ENCODE data around the gene ACYP2. TPM values are rescaled to one million over a fixed set of nuclear protein-coding genes. Genes with fewer than 3 reads are reported as not detected.

The ACYP2 gene
- total RNA-seq, 6 experiments from 2014 or later, result 9.6 to 22.9 (median 18.5) TPM

- 78% methylated on average over 2 of the region's 2 CpGs for WGBS (ENCODE audit: insufficient coverage, low coverage, low lambda C conversion rate, missing lambda C conversion rate)
- ATAC-seq, result no peak
- H3K27me3 ChIP-seq, result no peaks in the 10 kb centered on the region
- intact Hi-C loops (cut with DNase I), result no loop called here
- no peaks in the 10 kb centered on the region for H3K9me3 ChIP-seq
- H3K4me3 ChIP-seq, result no peak overlapping the region
- no peaks in the 10 kb centered on the region for H3K4me1 ChIP-seq
- no peak overlapping the region for H3K27ac ChIP-seq
- no peaks in the 10 kb centered on the region for H3K36me3 ChIP-seq
- DNase-seq, result no peak
- TF ChIP-seq CTCF (IDR thresholded peaks at IDR 0.05) (no peak), POLR2A (IDR thresholded peaks at IDR 0.05) (no peak)
These were observed 227.2 kb downstream of the ACYP2 start for GRCh38 chr2:54342603-54343002.

- TF ChIP-seq CTCF (IDR thresholded peaks at IDR 0.05), result no peak
- TF ChIP-seq POLR2A (IDR thresholded peaks at IDR 0.05), result no peak
- no peak for ATAC-seq
- no peak overlapping the region for H3K27ac ChIP-seq
These were observed 232.2 kb downstream of the ACYP2 start for GRCh38 chr2:54347622-54348021.

GRCh38 chr2:54348646-54349045 is 233.2 kb downstream of the ACYP2 start:
- H3K27ac ChIP-seq, result no peak overlapping the region
- ATAC-seq (no peak), DNase-seq (no peak)
- H3K27me3 ChIP-seq, result no peaks in the 10 kb centered on the region
- no peaks in the 10 kb centered on the region for H3K36me3 ChIP-seq
- H3K4me3 ChIP-seq, result no peak overlapping the region
- H3K4me1 ChIP-seq, result no peaks in the 10 kb centered on the region
- WGBS (ENCODE audit: insufficient coverage, low coverage, low lambda C conversion rate, missing lambda C conversion rate), result 26% methylated on average over 2 of the region's 2 CpGs
- no peaks in the 10 kb centered on the region for H3K9me3 ChIP-seq
- no peak for TF ChIP-seq POLR2A (IDR thresholded peaks at IDR 0.05)
- no peak for TF ChIP-seq CTCF (IDR thresholded peaks at IDR 0.05)
- intact Hi-C loops (cut with DNase I), result no loop called here

More at GRCh38 chr2:54347622-54348021, 232.2 kb downstream of the ACYP2 start:
- 68% methylated on average over 2 of the region's 3 CpGs for WGBS (ENCODE audit: insufficient coverage, low coverage, low lambda C conversion rate, missing lambda C conversion rate)
- H3K4me3 ChIP-seq, result no peak overlapping the region
- H3K4me1 ChIP-seq, result no peaks in the 10 kb centered on the region
- intact Hi-C loops (cut with DNase I), result no loop called here
- H3K27me3 ChIP-seq, result no peaks in the 10 kb centered on the region
- no peaks in the 10 kb centered on the region for H3K36me3 ChIP-seq
- no peaks in the 10 kb centered on the region for H3K9me3 ChIP-seq
- no peak for DNase-seq

GRCh38 chr2:54350426-54350825 is 235.0 kb downstream of the ACYP2 start:
- ATAC-seq, result no peak
- 43% methylated on average over 3 of the region's 3 CpGs for WGBS (ENCODE audit: insufficient coverage, low coverage, low lambda C conversion rate, missing lambda C conversion rate)
- H3K9me3 ChIP-seq, result no peaks in the 10 kb centered on the region
- no peaks in the 10 kb centered on the region for H3K27me3 ChIP-seq
- no peak for TF ChIP-seq CTCF (IDR thresholded peaks at IDR 0.05)
- TF ChIP-seq POLR2A (IDR thresholded peaks at IDR 0.05), result no peak
- no peak for DNase-seq
- no peak overlapping the region for H3K4me3 ChIP-seq
- intact Hi-C loops (cut with DNase I), result no loop called here
- no peak overlapping the region for H3K27ac ChIP-seq
- no peaks in the 10 kb centered on the region for H3K4me1 ChIP-seq
- no peaks in the 10 kb centered on the region for H3K36me3 ChIP-seq

- Histone ChIP-seq H3K27me3 (no peaks in the 10 kb centered on the region), H3K4me1 (no peaks in the 10 kb centered on the region), H3K9me3 (no peaks in the 10 kb centered on the region), H3K36me3 (no peaks in the 10 kb centered on the region), H3K4me3 (no peak overlapping the region), H3K27ac (no peak overlapping the region)
- no peak for DNase-seq
- TF ChIP-seq POLR2A (IDR thresholded peaks at IDR 0.05) (no peak), CTCF (IDR thresholded peaks at IDR 0.05) (no peak)
- no peak for ATAC-seq
- intact Hi-C loops (cut with DNase I), result no loop called here
- WGBS (ENCODE audit: insufficient coverage, low coverage, low lambda C conversion rate, missing lambda C conversion rate), result 66% methylated on average over 3 of the region's 5 CpGs
These were observed 237.8 kb downstream of the ACYP2 start for GRCh38 chr2:54353216-54353615.

Data from right lobe of liver (tissue), 6 donors.